HG02571 (cell line): Measurements from ENCODE around the gene PLEKHA7.
A peak's percentile ranks its signal among the peaks of the same experiment; 100 is the strongest.
"Not testable (repeated sequence)": the region's sequence is repeated elsewhere in the genome, so short reads cannot be mapped to it uniquely, and the experiment has no call there.

ENCODE experiments used
- ATAC-seq: cut with Tn5 transposase; IDR thresholded peaks from one replicate; pipeline ENCODE4 v1.9.1; 2021; ENCODE audit warnings: mild to moderate bottlenecking, moderate library complexity; ENCODE audit not compliant: unreplicated experiment

The PLEKHA7 gene

GRCh38 chr11:16977136-16977993, 36.8 kb downstream of the PLEKHA7 start:
- ATAC-seq = no peak

- ATAC-seq = no peak
Observed at GRCh38 chr11:16976379-16976778, 37.8 kb downstream of the PLEKHA7 start.

- ATAC-seq = no peak
Observed at GRCh38 chr11:16975906-16976305, 38.3 kb downstream of the PLEKHA7 start.

GRCh38 chr11:16973338-16973964, 40.8 kb downstream of the PLEKHA7 start:
- no peak for ATAC-seq

GRCh38 chr11:16969010-16969999, 44.9 kb downstream of the PLEKHA7 start:
- no peak for ATAC-seq

- ATAC-seq = no peak
Observed at GRCh38 chr11:16968196-16968595, 46.0 kb downstream of the PLEKHA7 start.

GRCh38 chr11:16966930-16967671, 47.1 kb downstream of the PLEKHA7 start:
- no peak for ATAC-seq

- ATAC-seq = no peak
Observed at GRCh38 chr11:16964501-16964900, 49.7 kb downstream of the PLEKHA7 start.

GRCh38 chr11:16963316-16963876, 50.8 kb downstream of the PLEKHA7 start:
- no peak for ATAC-seq

GRCh38 chr11:16962589-16962988, 51.6 kb downstream of the PLEKHA7 start:
- ATAC-seq = not testable (repeated sequence)

- ATAC-seq = no peak
Observed at GRCh38 chr11:16962146-16962545, 52.1 kb downstream of the PLEKHA7 start.

- ATAC-seq = no peak
Observed at GRCh38 chr11:16960250-16960649, 54.0 kb downstream of the PLEKHA7 start.

GRCh38 chr11:16959602-16960001, 54.6 kb downstream of the PLEKHA7 start:
- ATAC-seq = no peak

- no peak for ATAC-seq
Observed at GRCh38 chr11:16958833-16959232, 55.4 kb downstream of the PLEKHA7 start.

GRCh38 chr11:16956538-16957153, 57.6 kb downstream of the PLEKHA7 start:
- no peak for ATAC-seq

- ATAC-seq = no peak
Observed at GRCh38 chr11:16953663-16954062, 60.6 kb downstream of the PLEKHA7 start.

- ATAC-seq = peak; percentile 77
Observed at GRCh38 chr11:16946477-16947282, 67.5 kb downstream of the PLEKHA7 start.

- peak; percentile 58 for ATAC-seq
Observed at GRCh38 chr11:16945671-16946469, 68.3 kb downstream of the PLEKHA7 start.
